ENCODE measurements around the gene CCKAR.

CCKAR gene

GRCh38 chr4:26489101-26489985 lies 941 bp downstream of the CCKAR start:
- DNase-seq, result no peak

GRCh38 chr4:26485684-26486083 lies 4.6 kb downstream of the CCKAR start:
- no peak for DNase-seq

- DNase-seq, result no peak
Observed at GRCh38 chr4:26484516-26484915, 5.8 kb downstream of the CCKAR start.

GRCh38 chr4:26484032-26484515 lies 6.2 kb downstream of the CCKAR start:
- DNase-seq, result no peak

GRCh38 chr4:26482508-26483462 lies 7.5 kb downstream of the CCKAR start:
- no peak for DNase-seq

- DNase-seq, result no peak
Observed at GRCh38 chr4:26478330-26478729, 12.0 kb downstream of the CCKAR start.

- DNase-seq, result no peak
Observed at GRCh38 chr4:26476545-26476944, 13.7 kb downstream of the CCKAR start.

- DNase-seq, result no peak
Observed at GRCh38 chr4:26475716-26476115, 14.6 kb downstream of the CCKAR start.

- DNase-seq, result no peak
Observed at GRCh38 chr4:26474551-26474950, 15.7 kb downstream of the CCKAR start.

- DNase-seq, result no peak
Observed at GRCh38 chr4:26473893-26474292, 16.4 kb downstream of the CCKAR start.

- no peak for DNase-seq
Observed at GRCh38 chr4:26471890-26472289, 18.4 kb downstream of the CCKAR start.

GRCh38 chr4:26468977-26469376 lies 21.3 kb downstream of the CCKAR start:
- no peak for DNase-seq

- no peak for DNase-seq
Observed at GRCh38 chr4:26468283-26468949, 21.9 kb downstream of the CCKAR start.

GRCh38 chr4:26467724-26468123 lies 22.6 kb downstream of the CCKAR start:
- no peak for DNase-seq

- DNase-seq, result no peak
Observed at GRCh38 chr4:26466578-26467270, 23.6 kb downstream of the CCKAR start.

- no peak for DNase-seq
Observed at GRCh38 chr4:26464420-26465095, 25.7 kb downstream of the CCKAR start.

- DNase-seq, result no peak
Observed at GRCh38 chr4:26463386-26463785, 26.9 kb downstream of the CCKAR start.

GRCh38 chr4:26462874-26463273 lies 27.4 kb downstream of the CCKAR start:
- no peak for DNase-seq

- no peak for DNase-seq
Observed at GRCh38 chr4:26459756-26460530, 30.3 kb downstream of the CCKAR start.

GRCh38 chr4:26459054-26459755 lies 31.1 kb downstream of the CCKAR start:
- no peak for DNase-seq

All from stimulated activated CD8-positive, alpha-beta memory T cell treated with anti-CD3 and anti-CD28 coated beads, Interleukin-4, amount 100 ng/mL, for 48 hours (primary cell).